ENCODE results near the gene CSAD.

The CSAD gene

DNA sequence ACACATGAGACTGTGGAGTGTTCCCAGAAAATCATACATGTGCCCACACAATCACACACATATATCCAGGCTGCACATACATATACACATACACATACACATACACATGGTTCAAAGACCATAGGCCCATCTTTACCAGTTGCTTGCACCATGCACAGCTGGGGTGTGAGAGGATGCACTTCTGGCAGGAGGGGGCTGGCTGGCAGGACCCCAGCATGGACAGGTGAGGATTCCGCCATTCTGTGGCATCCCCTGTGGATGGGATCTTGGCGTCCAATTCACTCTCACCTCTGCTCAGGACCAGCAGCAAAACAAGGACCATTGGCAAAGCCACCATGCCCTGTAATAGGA is 19.4 kb upstream of the CSAD start:
- Histone ChIP-seq H3K36me3 (ENCODE audit: control insufficient read depth, insufficient read depth, low read length) (peaks cover 35% of the 10 kb centered on the region), H3K27me3 (replicated peaks; ENCODE audit: control insufficient read depth, insufficient read depth, low read length, poor library complexity, severe bottlenecking) (no peaks in the 10 kb centered on the region), H3K9me3 (ENCODE audit: control insufficient read depth, low read length) (no peaks in the 10 kb centered on the region), H3K4me1 (ENCODE audit: control insufficient read depth, insufficient read depth, low read length, poor library complexity, severe bottlenecking) (peaks cover 55% of the 10 kb centered on the region), H3K27ac (ENCODE audit: insufficient read depth, low read length, poor library complexity, severe bottlenecking) (peak overlapping the region; percentile 41), H3K4me3 (ENCODE audit: insufficient read depth, low read depth, low read length, poor library complexity, severe bottlenecking) (no peak overlapping the region)
- DNase-seq, result no peak

DNA sequence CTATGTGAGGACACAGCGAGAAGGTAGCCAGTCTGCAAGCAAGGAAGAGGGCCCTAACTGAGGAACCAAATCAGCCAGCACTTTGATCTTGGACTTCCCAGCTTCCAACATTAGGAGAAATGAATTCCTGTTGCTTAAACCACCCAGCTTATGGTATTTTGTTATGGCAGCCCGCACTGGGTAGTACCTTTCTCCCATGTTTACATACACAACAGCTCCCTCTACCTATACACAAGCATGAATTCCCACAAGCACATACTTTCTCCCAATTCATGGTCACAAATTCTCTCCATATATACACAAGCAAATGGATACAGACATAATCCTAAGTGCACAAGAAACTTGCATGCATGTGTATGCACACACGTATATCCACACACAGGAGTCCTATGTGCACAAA is 19.0 kb upstream of the CSAD start:
- no peak overlapping the region for H3K27ac ChIP-seq (ENCODE audit: insufficient read depth, low read length, poor library complexity, severe bottlenecking)
- DNase-seq, result no peak
- H3K36me3 ChIP-seq (ENCODE audit: control insufficient read depth, insufficient read depth, low read length), result peaks cover 39% of the 10 kb centered on the region
- no peak overlapping the region for H3K4me3 ChIP-seq (ENCODE audit: insufficient read depth, low read depth, low read length, poor library complexity, severe bottlenecking)
- H3K9me3 ChIP-seq (ENCODE audit: control insufficient read depth, low read length), result no peaks in the 10 kb centered on the region
- H3K27me3 ChIP-seq (replicated peaks; ENCODE audit: control insufficient read depth, insufficient read depth, low read length, poor library complexity, severe bottlenecking), result no peaks in the 10 kb centered on the region
- peaks cover 54% of the 10 kb centered on the region for H3K4me1 ChIP-seq (ENCODE audit: control insufficient read depth, insufficient read depth, low read length, poor library complexity, severe bottlenecking)

DNA sequence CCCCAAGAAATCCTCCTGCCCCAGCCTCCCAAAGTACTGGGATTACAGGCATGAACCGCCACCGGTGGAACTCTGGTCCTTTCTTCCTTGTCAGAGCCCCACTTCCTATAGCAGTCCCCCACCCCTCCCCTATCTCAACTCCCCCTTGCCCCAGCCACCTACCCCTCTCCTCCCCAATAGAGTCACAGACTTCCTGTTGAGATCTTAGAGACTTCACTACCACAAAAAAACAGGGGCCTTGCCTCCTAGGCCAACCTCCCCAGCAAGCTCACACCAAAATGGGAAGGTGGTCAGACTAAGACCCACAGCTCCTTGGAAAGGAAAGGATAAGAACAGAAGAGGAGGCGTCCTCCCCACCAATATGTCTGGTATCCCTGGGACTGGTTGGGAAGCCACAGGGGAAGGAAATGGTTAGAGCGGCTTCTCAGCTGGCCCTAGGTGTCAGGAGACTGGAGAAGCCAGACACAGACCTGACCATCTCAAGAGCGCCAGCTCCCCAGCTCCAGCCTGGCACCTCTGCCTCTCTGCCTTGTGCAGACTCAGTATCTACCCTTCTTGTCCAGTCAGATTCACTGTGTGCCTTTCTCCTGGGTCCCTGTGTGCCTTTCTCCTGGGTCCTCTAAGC is 17.9 kb upstream of the CSAD start:
- Histone ChIP-seq H3K4me1 (ENCODE audit: control insufficient read depth, insufficient read depth, low read length, poor library complexity, severe bottlenecking) (peaks cover 45% of the 10 kb centered on the region), H3K27ac (ENCODE audit: insufficient read depth, low read length, poor library complexity, severe bottlenecking) (peak overlapping the region; percentile 63)
- DNase-seq, result no peak

DNA sequence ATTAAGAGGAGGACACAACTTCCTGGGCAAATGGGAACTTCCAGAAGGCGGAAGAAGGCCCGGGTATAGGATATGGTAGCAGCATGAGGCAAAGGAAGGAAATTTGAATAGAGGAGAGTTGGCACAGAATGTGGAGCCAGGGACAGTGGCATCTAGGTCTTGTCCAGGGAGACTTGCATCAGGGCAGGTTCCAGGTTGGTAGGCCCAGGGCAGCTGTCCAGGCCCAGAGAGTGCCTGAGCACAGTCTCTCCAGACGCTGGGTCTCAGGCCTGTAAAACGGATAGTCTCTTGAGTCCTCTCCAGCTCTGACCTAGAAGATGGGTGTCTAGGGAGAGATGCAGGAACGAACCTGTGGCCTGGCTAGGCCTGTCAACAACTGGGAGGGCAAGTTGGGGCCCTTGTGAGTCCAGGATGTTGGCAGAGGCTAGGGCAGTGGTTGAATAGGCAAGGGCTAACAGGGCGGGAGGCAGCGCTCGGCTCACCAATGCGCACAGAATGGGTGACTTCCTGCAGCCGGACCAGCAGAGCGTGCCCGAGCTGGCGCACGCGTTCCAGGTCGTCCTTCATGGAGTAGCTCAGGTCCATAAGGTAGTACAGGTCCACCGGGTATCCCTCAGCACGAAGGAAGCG is 16.4 kb upstream of the CSAD start:
- peak overlapping the region; percentile 63 for H3K27ac ChIP-seq (ENCODE audit: insufficient read depth, low read length, poor library complexity, severe bottlenecking)
- no peaks in the 10 kb centered on the region for H3K9me3 ChIP-seq (ENCODE audit: control insufficient read depth, low read length)
- H3K36me3 ChIP-seq (ENCODE audit: control insufficient read depth, insufficient read depth, low read length), result peaks cover 64% of the 10 kb centered on the region
- no peak overlapping the region for H3K4me3 ChIP-seq (ENCODE audit: insufficient read depth, low read depth, low read length, poor library complexity, severe bottlenecking)
- no peaks in the 10 kb centered on the region for H3K27me3 ChIP-seq (replicated peaks; ENCODE audit: control insufficient read depth, insufficient read depth, low read length, poor library complexity, severe bottlenecking)
- peaks cover 44% of the 10 kb centered on the region for H3K4me1 ChIP-seq (ENCODE audit: control insufficient read depth, insufficient read depth, low read length, poor library complexity, severe bottlenecking)
- no peak for DNase-seq

More for the DNA sequence above, 17.9 kb upstream of the CSAD start:
- Histone ChIP-seq H3K36me3 (ENCODE audit: control insufficient read depth, insufficient read depth, low read length) (peaks cover 50% of the 10 kb centered on the region), H3K9me3 (ENCODE audit: control insufficient read depth, low read length) (no peaks in the 10 kb centered on the region), H3K27me3 (replicated peaks; ENCODE audit: control insufficient read depth, insufficient read depth, low read length, poor library complexity, severe bottlenecking) (no peaks in the 10 kb centered on the region), H3K4me3 (ENCODE audit: insufficient read depth, low read depth, low read length, poor library complexity, severe bottlenecking) (peak overlapping the region; percentile 19)

DNA sequence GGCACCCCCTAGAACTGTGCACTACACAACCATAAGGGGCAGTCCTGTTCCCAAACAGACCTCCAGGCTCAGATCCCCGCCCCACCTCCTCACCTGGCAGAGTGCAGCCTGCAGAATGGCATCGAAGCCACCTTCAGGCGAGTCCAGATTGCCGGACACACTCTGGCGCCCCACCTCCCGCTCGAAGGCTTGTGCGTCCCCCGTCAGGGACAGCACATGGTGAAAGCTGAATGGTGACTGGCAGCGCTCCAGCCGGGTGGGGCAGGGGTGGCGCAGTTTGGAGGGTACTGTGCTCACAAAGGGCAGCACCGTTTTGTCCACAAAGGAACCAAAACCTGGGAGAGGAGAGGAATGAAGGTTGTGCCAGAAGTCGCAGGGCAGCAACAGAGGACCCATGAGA is 15.8 kb upstream of the CSAD start:
- Histone ChIP-seq H3K36me3 (ENCODE audit: control insufficient read depth, insufficient read depth, low read length) (peaks cover 71% of the 10 kb centered on the region), H3K27ac (ENCODE audit: insufficient read depth, low read length, poor library complexity, severe bottlenecking) (peak overlapping the region; percentile 22), H3K27me3 (replicated peaks; ENCODE audit: control insufficient read depth, insufficient read depth, low read length, poor library complexity, severe bottlenecking) (no peaks in the 10 kb centered on the region), H3K4me3 (ENCODE audit: insufficient read depth, low read depth, low read length, poor library complexity, severe bottlenecking) (no peak overlapping the region), H3K9me3 (ENCODE audit: control insufficient read depth, low read length) (no peaks in the 10 kb centered on the region), H3K4me1 (ENCODE audit: control insufficient read depth, insufficient read depth, low read length, poor library complexity, severe bottlenecking) (peaks cover 41% of the 10 kb centered on the region)
- DNase-seq, result no peak

DNA sequence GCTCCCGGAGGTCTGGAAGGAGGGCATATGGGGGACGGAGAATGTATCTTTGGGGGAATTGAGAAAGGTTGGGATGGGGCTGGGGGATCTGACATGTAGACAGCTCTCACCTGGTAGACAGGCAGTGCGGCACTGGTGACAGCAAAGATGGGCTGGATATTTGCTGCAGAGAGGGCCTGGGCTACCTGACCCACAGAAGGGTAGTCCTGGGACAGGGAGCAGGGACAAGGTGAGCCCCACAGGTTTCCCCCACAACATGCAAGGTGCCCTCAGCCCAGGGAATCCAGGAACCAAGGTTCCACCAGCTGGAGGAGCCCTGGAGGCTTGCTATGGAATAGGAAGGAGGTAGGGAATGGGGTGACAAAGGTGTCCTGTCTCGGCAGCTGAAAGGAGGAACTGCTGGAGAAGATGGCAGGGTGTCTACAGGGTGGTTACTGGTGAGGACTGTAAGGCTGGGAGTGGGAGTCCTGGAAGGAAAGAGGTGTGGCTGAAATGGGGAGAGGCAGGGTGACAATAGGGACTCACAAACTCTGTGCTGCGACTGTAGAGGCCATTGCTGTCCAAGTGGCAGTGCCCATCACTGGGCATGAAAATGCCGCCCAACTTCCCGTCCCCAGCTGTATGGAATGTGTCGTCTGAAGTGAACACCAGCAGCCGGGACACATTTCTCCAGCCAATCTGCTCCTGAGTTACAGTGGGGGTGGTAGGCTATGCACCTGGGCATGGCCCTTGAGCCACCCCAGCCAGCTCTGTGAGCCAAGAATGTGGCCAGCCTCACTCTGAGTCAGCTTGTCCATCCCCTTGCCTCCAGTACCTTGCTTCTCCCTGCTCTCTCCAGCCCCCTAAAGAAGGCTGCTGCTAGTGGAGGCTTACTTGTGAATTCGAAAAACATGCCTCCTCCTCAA is 15.0 kb upstream of the CSAD start:
- peak overlapping the region; percentile 31 for H3K27ac ChIP-seq (ENCODE audit: insufficient read depth, low read length, poor library complexity, severe bottlenecking)
- H3K27me3 ChIP-seq (replicated peaks; ENCODE audit: control insufficient read depth, insufficient read depth, low read length, poor library complexity, severe bottlenecking), result no peaks in the 10 kb centered on the region
- DNase-seq, result no peak
- H3K36me3 ChIP-seq (ENCODE audit: control insufficient read depth, insufficient read depth, low read length), result peaks cover 78% of the 10 kb centered on the region
- H3K4me1 ChIP-seq (ENCODE audit: control insufficient read depth, insufficient read depth, low read length, poor library complexity, severe bottlenecking), result peaks cover 34% of the 10 kb centered on the region
- no peaks in the 10 kb centered on the region for H3K9me3 ChIP-seq (ENCODE audit: control insufficient read depth, low read length)
- no peak overlapping the region for H3K4me3 ChIP-seq (ENCODE audit: insufficient read depth, low read depth, low read length, poor library complexity, severe bottlenecking)

DNA sequence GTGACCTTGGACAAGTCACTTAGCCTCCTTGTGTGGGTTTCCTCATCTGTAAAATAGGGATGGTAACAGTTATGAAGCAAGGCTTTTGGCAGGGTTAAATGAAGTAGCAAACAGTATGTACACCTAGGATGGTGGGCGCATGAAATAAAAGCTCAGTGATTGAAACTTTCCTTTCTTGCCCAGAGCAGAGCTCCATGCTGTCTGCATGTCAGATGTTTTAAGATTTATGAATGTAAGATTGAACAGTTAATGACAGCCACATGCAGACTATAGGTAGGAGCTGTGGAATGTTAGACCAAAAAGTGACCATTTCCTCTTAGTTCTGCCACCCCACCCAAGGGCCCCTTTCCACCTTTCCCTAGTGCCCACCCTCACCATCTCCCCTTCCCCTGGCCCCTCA is 14.2 kb upstream of the CSAD start:
- Histone ChIP-seq H3K27ac (ENCODE audit: insufficient read depth, low read length, poor library complexity, severe bottlenecking) (no peak overlapping the region), H3K4me3 (ENCODE audit: insufficient read depth, low read depth, low read length, poor library complexity, severe bottlenecking) (no peak overlapping the region), H3K9me3 (ENCODE audit: control insufficient read depth, low read length) (no peaks in the 10 kb centered on the region), H3K4me1 (ENCODE audit: control insufficient read depth, insufficient read depth, low read length, poor library complexity, severe bottlenecking) (peaks cover 32% of the 10 kb centered on the region), H3K27me3 (replicated peaks; ENCODE audit: control insufficient read depth, insufficient read depth, low read length, poor library complexity, severe bottlenecking) (no peaks in the 10 kb centered on the region), H3K36me3 (ENCODE audit: control insufficient read depth, insufficient read depth, low read length) (peaks cover 77% of the 10 kb centered on the region)
- DNase-seq, result no peak

DNA sequence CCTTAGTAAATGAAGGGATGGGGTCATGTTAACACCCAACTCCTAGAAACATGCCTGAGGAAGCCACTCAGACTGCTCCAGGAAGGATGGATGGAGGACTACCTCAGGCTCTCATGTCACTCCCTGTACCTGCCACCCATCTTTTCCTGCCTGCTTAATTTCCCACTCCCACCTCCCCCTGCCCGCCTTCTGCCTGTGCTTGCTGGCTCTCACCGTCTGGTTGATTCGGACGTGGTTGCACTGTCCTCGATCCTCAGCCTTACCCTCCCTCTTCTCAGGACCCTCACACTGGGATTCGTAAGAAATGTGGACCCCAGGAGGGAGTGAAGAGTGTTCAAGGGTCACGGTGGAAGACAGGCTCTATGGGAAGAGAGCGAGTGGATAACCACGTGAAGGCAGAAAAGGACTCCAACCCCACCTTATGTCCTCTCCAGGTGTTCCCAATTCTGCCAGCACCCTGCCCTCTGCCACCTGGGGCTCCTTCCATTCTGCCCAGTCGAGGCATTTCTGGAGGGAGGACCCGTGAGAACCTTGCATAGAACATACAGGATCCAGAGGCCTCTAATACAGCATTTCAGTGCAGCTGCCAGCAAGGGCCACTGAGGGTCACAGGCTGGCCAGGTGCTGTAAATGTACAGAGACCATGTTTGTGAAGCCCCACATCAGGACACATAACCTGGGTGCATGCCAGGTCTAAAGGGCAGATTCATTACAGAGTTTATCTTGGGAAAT is 13.4 kb upstream of the CSAD start:
- H3K4me3 ChIP-seq (ENCODE audit: insufficient read depth, low read depth, low read length, poor library complexity, severe bottlenecking), result no peak overlapping the region
- no peaks in the 10 kb centered on the region for H3K9me3 ChIP-seq (ENCODE audit: control insufficient read depth, low read length)
- peaks cover 23% of the 10 kb centered on the region for H3K4me1 ChIP-seq (ENCODE audit: control insufficient read depth, insufficient read depth, low read length, poor library complexity, severe bottlenecking)
- peak overlapping the region; percentile 23 for H3K27ac ChIP-seq (ENCODE audit: insufficient read depth, low read length, poor library complexity, severe bottlenecking)
- H3K36me3 ChIP-seq (ENCODE audit: control insufficient read depth, insufficient read depth, low read length), result peaks cover 76% of the 10 kb centered on the region
- DNase-seq, result no peak
- H3K27me3 ChIP-seq (replicated peaks; ENCODE audit: control insufficient read depth, insufficient read depth, low read length, poor library complexity, severe bottlenecking), result no peaks in the 10 kb centered on the region

DNA sequence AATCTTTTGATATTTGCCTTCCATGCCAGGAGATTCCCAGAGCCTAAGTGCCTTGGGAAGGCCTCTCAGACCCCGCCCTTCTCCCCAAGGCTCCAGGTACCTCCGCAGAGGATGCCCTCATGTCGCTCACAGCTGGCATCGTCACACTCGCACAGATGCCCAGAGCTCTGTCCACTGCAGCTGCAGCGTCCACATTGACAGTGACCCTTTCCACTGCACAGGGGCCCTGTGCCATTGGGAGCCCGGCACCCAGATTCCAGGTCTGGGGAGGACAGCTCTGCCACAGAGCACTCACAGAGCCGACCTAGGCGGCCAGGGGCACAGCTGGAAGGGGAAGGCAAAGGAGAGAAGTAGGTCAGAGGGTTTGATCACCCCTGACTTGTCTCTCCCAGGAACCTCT is 12.3 kb upstream of the CSAD start:
- H3K36me3 ChIP-seq (ENCODE audit: control insufficient read depth, insufficient read depth, low read length), result peaks cover 83% of the 10 kb centered on the region
- H3K9me3 ChIP-seq (ENCODE audit: control insufficient read depth, low read length), result no peaks in the 10 kb centered on the region
- no peaks in the 10 kb centered on the region for H3K27me3 ChIP-seq (replicated peaks; ENCODE audit: control insufficient read depth, insufficient read depth, low read length, poor library complexity, severe bottlenecking)
- DNase-seq, result no peak
- no peak overlapping the region for H3K27ac ChIP-seq (ENCODE audit: insufficient read depth, low read length, poor library complexity, severe bottlenecking)
- H3K4me1 ChIP-seq (ENCODE audit: control insufficient read depth, insufficient read depth, low read length, poor library complexity, severe bottlenecking), result peaks cover 12% of the 10 kb centered on the region
- no peak overlapping the region for H3K4me3 ChIP-seq (ENCODE audit: insufficient read depth, low read depth, low read length, poor library complexity, severe bottlenecking)

Data from effector memory CD4-positive, alpha-beta T cell (primary cell).